Measurements from ENCODE around the gene ADAM19. TPM values are rescaled to one million over a fixed set of nuclear protein-coding genes. Genes with fewer than 3 reads are reported as not detected.
A peak's percentile ranks its signal among the peaks of the same experiment; 100 is the strongest.

Gene ADAM19
- total and polyA plus RNA-seq, 2 experiments from 2014 or later, result 9.1 to 13.2 TPM

DNA sequence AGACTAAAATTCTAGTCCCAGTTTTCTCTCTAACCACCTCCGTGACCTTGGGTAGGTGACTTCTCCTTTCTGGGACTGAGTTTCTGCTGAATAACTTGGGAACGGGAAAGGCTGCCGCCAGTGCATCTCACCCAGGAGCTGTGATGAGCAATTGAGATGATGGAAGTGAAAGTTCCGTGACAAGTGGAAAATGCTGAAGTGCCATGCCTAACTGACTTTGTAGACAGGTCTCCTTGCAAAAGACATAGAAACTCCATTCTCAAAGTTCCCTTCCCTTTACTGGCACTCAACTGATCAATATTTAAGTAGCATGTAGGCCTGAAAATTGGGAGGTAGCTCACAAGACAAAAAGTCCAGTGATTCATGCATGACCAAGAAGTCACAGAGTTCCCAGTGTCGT, 6.3 kb upstream of the ADAM19 start (continued):
- TF ChIP-seq, protein P1, sequence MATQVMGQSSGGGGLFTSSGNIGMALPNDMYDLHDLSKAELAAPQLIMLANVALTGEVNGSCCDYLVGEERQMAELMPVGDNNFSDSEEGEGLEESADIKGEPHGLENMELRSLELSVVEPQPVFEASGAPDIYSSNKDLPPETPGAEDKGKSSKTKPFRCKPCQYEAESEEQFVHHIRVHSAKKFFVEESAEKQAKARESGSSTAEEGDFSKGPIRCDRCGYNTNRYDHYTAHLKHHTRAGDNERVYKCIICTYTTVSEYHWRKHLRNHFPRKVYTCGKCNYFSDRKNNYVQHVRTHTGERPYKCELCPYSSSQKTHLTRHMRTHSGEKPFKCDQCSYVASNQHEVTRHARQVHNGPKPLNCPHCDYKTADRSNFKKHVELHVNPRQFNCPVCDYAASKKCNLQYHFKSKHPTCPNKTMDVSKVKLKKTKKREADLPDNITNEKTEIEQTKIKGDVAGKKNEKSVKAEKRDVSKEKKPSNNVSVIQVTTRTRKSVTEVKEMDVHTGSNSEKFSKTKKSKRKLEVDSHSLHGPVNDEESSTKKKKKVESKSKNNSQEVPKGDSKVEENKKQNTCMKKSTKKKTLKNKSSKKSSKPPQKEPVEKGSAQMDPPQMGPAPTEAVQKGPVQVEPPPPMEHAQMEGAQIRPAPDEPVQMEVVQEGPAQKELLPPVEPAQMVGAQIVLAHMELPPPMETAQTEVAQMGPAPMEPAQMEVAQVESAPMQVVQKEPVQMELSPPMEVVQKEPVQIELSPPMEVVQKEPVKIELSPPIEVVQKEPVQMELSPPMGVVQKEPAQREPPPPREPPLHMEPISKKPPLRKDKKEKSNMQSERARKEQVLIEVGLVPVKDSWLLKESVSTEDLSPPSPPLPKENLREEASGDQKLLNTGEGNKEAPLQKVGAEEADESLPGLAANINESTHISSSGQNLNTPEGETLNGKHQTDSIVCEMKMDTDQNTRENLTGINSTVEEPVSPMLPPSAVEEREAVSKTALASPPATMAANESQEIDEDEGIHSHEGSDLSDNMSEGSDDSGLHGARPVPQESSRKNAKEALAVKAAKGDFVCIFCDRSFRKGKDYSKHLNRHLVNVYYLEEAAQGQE (IDR thresholded peaks at IDR 0.05; ENCODE audit: unreplicated experiment), result no peak
- no peak for TF ChIP-seq EZH2 (IDR thresholded peaks at IDR 0.05; ENCODE audit: low read depth, unreplicated experiment)
- no peak for TF ChIP-seq ZNF114 (CRISPR knock-in tag; IDR thresholded peaks at IDR 0.05)
- TF ChIP-seq ETS1 (IDR thresholded peaks at IDR 0.05), result no peak
- TF ChIP-seq EZH2phosphoT487 (IDR thresholded peaks at IDR 0.05; ENCODE audit: unreplicated experiment), result no peak
- no peak for TF ChIP-seq NANOG (IDR thresholded peaks at IDR 0.05; ENCODE audit: borderline replicate concordance)

DNA sequence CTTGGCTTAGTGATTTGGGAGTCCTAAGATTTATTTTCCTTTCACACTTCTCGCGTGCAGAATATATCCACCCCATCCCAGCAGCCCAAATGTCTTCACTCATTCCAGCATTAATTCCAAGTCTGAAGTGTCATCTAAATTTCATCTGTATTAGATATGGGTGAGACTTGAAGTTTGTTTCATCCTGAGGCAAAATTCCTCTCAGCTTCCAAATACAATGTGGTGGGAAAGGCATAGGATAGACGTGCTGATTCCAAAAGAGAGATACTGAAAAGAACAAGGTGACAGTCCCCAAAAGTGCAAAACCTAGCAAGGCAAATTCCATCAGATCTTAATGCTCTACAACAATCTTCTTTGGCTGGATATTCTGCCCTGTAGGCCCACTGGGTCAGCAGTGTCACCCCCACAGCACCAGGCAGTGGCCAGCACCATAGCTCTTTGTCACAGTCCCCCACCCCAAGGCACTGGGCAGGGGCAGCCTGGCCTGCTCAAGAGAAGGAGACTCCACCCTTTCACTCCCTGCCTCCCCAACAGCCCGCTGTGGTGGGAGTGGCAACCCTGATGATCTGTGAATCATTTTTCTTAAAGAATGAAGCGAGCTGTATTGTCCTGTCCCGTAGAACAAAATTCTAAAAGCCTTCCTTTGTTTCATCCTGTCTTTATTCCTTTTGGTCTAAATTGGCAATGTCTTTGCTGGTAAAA, 2.7 kb upstream of the ADAM19 start:
- Histone ChIP-seq H3K27ac (ENCODE audit: low read depth) (no peak overlapping the region), H3K79me2 (replicated peaks; ENCODE audit: insufficient read depth) (peaks cover 14% of the 10 kb centered on the region; the same call in 1 of the 2 replicates), H2AFZ (no peak overlapping the region), H3K4me3 (no peak overlapping the region), H3K27me3 (ENCODE audit: insufficient read depth) (peaks cover 24% of the 10 kb centered on the region), H3K36me3 (ENCODE audit: insufficient read depth) (no peaks in the 10 kb centered on the region), H3K4me2 (no peak overlapping the region), H3F3A (replicated peaks; ENCODE audit: low read depth) (no peaks in the 10 kb centered on the region), H3K4me1 (ENCODE audit: insufficient read depth) (peaks cover 16% of the 10 kb centered on the region; the same call in 1 of the 2 replicates), H4K20me1 (replicated peaks; ENCODE audit: insufficient read depth) (no peaks in the 10 kb centered on the region), H3K9me2 (ENCODE audit: insufficient read depth) (no peaks in the 10 kb centered on the region)
- Mint-ChIP-seq H3K4me1 (peaks cover 18% of the 10 kb centered on the region), H3K9me3 (no peaks in the 10 kb centered on the region), H3K27ac (no peak overlapping the region), H3K4me3 (no peak overlapping the region), H3K27me3 (ENCODE audit: insufficient read depth, low read depth, poor library complexity) (peaks cover 13% of the 10 kb centered on the region), H3K36me3 (ENCODE audit: low read depth) (no peaks in the 10 kb centered on the region)
- no peak for DNase-seq (ENCODE audit: low spot score)
- no peak for ATAC-seq
- TF ChIP-seq ZNF331 (CRISPR knock-in tag; IDR thresholded peaks at IDR 0.05; ENCODE audit: low read depth), result no peak

GRCh38 chr5:157576678-157577077, 1.1 kb upstream of the ADAM19 start:
- Histone ChIP-seq H3K4me3 (no peak overlapping the region; the same call in 1 of the 2 replicates), H2AFZ (no peak overlapping the region), H4K20me1 (replicated peaks; ENCODE audit: insufficient read depth) (no peaks in the 10 kb centered on the region), H3K4me2 (peak overlapping the region; percentile 94), H3K36me3 (ENCODE audit: insufficient read depth) (no peaks in the 10 kb centered on the region), H3K27me3 (ENCODE audit: insufficient read depth) (peaks cover 24% of the 10 kb centered on the region), H3K4me1 (ENCODE audit: insufficient read depth) (peaks cover 16% of the 10 kb centered on the region), H3F3A (replicated peaks; ENCODE audit: low read depth) (no peaks in the 10 kb centered on the region), H3K79me2 (replicated peaks; ENCODE audit: insufficient read depth) (peaks cover 23% of the 10 kb centered on the region; the same call in 1 of the 2 replicates), H3K9me2 (ENCODE audit: insufficient read depth) (no peaks in the 10 kb centered on the region), H3K27ac (ENCODE audit: low read depth) (no peak overlapping the region)
- no peak overlapping the region for H3K4me3 Mint-ChIP-seq
- no peaks in the 10 kb centered on the region for H3K36me3 Mint-ChIP-seq (ENCODE audit: low read depth)
- peaks cover 19% of the 10 kb centered on the region for H3K4me1 Mint-ChIP-seq
- H3K9me3 Mint-ChIP-seq, result no peaks in the 10 kb centered on the region
- H3K27ac Mint-ChIP-seq, result no peak overlapping the region
- H3K27me3 Mint-ChIP-seq (ENCODE audit: insufficient read depth, low read depth, poor library complexity), result peaks cover 13% of the 10 kb centered on the region
- ATAC-seq (no peak), DNase-seq (ENCODE audit: low spot score) (no peak)
- no peak for TF ChIP-seq NANOG (IDR thresholded peaks at IDR 0.05; ENCODE audit: borderline replicate concordance)
- no peak for TF ChIP-seq ETS1 (IDR thresholded peaks at IDR 0.05)
- no peak for TF ChIP-seq ZNF331 (CRISPR knock-in tag; IDR thresholded peaks at IDR 0.05; ENCODE audit: low read depth)
- no peak for TF ChIP-seq CTCF (conservative IDR thresholded peaks at IDR 0.05; ENCODE audit: low read depth in 2 of 2)
- TF ChIP-seq STAT1 (IDR thresholded peaks at IDR 0.05; ENCODE audit: unreplicated experiment), result no peak
- TF ChIP-seq EZH2phosphoT487 (IDR thresholded peaks at IDR 0.05; ENCODE audit: unreplicated experiment), result no peak
- TF ChIP-seq JUNB (IDR thresholded peaks at IDR 0.05; ENCODE audit: unreplicated experiment), result no peak
- TF ChIP-seq POLR2AphosphoS5 (IDR thresholded peaks at IDR 0.05; ENCODE audit: low read depth), result no peak
- TF ChIP-seq ZNF114 (CRISPR knock-in tag; IDR thresholded peaks at IDR 0.05), result no peak

Data from GM23338 (cell line).